HG03571 (cell line): ENCODE data around the gene INPP4A.
"Not testable (repeated sequence)": the region's sequence is repeated elsewhere in the genome, so short reads cannot be mapped to it uniquely, and the experiment has no call there.

ENCODE experiments used
- ATAC-seq: cut with Tn5 transposase; IDR thresholded peaks from one replicate; pipeline ENCODE4 v1.9.1; 2021; ENCODE audit not compliant: unreplicated experiment

The INPP4A gene

GRCh38 chr2:98435670-98436069 lies 9.0 kb upstream of the INPP4A start:
- ATAC-seq, result not testable (repeated sequence)

GRCh38 chr2:98436734-98437133 lies 7.9 kb upstream of the INPP4A start:
- no peak for ATAC-seq

GRCh38 chr2:98438190-98439133 lies 6.2 kb upstream of the INPP4A start:
- ATAC-seq, result no peak

- ATAC-seq, result no peak
Measured at GRCh38 chr2:98441706-98442450, 2.8 kb upstream of the INPP4A start.

GRCh38 chr2:98442488-98442887 lies 2.2 kb upstream of the INPP4A start:
- no peak for ATAC-seq

GRCh38 chr2:98445177-98445682 lies 572 bp downstream of the INPP4A start:
- no peak for ATAC-seq

GRCh38 chr2:98445683-98446581 lies 1.3 kb downstream of the INPP4A start:
- ATAC-seq, result no peak

- no peak for ATAC-seq
Measured at GRCh38 chr2:98446850-98447249, 2.2 kb downstream of the INPP4A start.

GRCh38 chr2:98448441-98449145 lies 3.9 kb downstream of the INPP4A start:
- no peak for ATAC-seq

- no peak for ATAC-seq
Measured at GRCh38 chr2:98452396-98453027, 7.9 kb downstream of the INPP4A start.

GRCh38 chr2:98453083-98453482 lies 8.4 kb downstream of the INPP4A start:
- ATAC-seq, result no peak

- ATAC-seq, result no peak
Measured at GRCh38 chr2:98453531-98453930, 8.9 kb downstream of the INPP4A start.

GRCh38 chr2:98454073-98454472 lies 9.4 kb downstream of the INPP4A start:
- ATAC-seq, result no peak

- no peak for ATAC-seq
Measured at GRCh38 chr2:98454500-98455235, 10.0 kb downstream of the INPP4A start.

- peak; percentile 47 for ATAC-seq
Measured at GRCh38 chr2:98455494-98455976, 10.9 kb downstream of the INPP4A start.

- no peak for ATAC-seq
Measured at GRCh38 chr2:98457045-98457696, 12.5 kb downstream of the INPP4A start.

- no peak for ATAC-seq
Measured at GRCh38 chr2:98458207-98458606, 13.5 kb downstream of the INPP4A start.

- no peak for ATAC-seq
Measured at GRCh38 chr2:98458667-98459380, 14.2 kb downstream of the INPP4A start.
